Ascending aorta (tissue), 2 donors: Measurements from ENCODE around the gene SNX30. TPM values are rescaled to one million over a fixed set of nuclear protein-coding genes. Genes with fewer than 3 reads are reported as not detected.

Experiments used
- DNase-seq, 2 donors: peaks; one replicate each; pipeline ENCODE4 v3.0.0-alpha.2; 2019; ENCODE audit warnings: low spot score in 2 of 2
- H3K27ac ChIP-seq, 2 donors: fragments of 200-600 bp; sonication (generic); one replicate each; pipeline ENCODE4 v1.5.1; 2016 to 2017; ENCODE audit warnings: mild to moderate bottlenecking in 1 of 2
- H3K27me3 ChIP-seq: fragments of 200-600 bp; sonication (generic); one replicate; pipeline ENCODE4 v1.5.1; 2017
- H3K36me3 ChIP-seq, 2 donors: fragments of 200-600 bp; sonication (generic); one replicate each; pipeline ENCODE4 v1.5.1; 2016
- H3K4me1 ChIP-seq, 2 donors: fragments of 200-600 bp; sonication (generic); one replicate each; pipeline ENCODE4 v1.5.1; 2016 to 2017; ENCODE audit warnings: mild to moderate bottlenecking in 1 of 2
- H3K4me3 ChIP-seq, 2 donors: fragments of 200-600 bp; sonication (generic); one replicate each; pipeline ENCODE4 v1.5.1; 2016 to 2017; ENCODE audit warnings: mild to moderate bottlenecking in 1 of 2
- H3K9me3 ChIP-seq, 2 donors: fragments of 200-600 bp; sonication (generic); one replicate each; pipeline ENCODE4 v1.5.1; 2016
- intact Hi-C: fragments of 100-400 bp; cut with DNase I; formaldehyde crosslinking; loops from one replicate; pipeline ENCODE4 v1.15.1; 2023
- total RNA-seq: library from RNA; depleted of rRNA; stranded (reverse); fragments of >200 nt; gene quantifications from one replicate; pipeline ENCODE4 v1.1.0, GENCODE V29; 2016
- TF ChIP-seq, protein P1 (sequence below), 3 experiments: fragments of 200-600 bp in 2 of 3; fragments of 450-650 bp in 1 of 3; sonication (generic) in 2 of 3; IDR thresholded peaks; one replicate each; pipeline ENCODE4 v1.5.1; 2016 to 2019; ENCODE audit warnings: antibody characterized with exemption in 3 of 3, mild to moderate bottlenecking in 1 of 3, moderate library complexity in 1 of 3

The SNX30 gene
- total RNA-seq, 1 donor from 2014 or later: 4.7 TPM

DNA sequence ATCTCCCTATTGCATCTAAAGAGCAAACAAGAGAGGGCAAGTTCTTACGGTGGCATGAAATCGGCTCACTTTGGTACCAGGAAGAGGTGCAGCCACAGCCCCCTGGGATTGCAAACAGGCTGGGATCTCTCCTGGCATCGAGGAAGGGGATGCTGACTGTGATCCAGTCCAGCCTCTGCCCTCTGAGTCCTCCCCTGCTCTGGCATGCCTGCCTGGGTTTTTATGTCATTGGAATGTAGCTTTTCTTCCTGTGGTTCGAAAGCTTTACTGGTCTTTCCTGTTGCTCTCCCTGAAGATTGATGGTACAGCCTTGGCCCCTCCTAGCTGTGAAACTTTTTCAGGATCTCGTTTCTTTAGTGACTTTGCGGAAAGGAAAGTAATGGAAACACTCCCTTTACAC is 133.5 kb downstream of the SNX30 start:
- peaks cover 0 to 6% of the 10 kb centered on the region in 2 donors for H3K36me3 ChIP-seq
- no peak overlapping the region for H3K27ac ChIP-seq
- H3K4me1 ChIP-seq: no peaks in the 10 kb centered on the region
- H3K27me3 ChIP-seq: no peaks in the 10 kb centered on the region
- DNase-seq: no peak
- no peak overlapping the region for H3K4me3 ChIP-seq
- no peaks in the 10 kb centered on the region for H3K9me3 ChIP-seq
- TF ChIP-seq, protein P1, sequence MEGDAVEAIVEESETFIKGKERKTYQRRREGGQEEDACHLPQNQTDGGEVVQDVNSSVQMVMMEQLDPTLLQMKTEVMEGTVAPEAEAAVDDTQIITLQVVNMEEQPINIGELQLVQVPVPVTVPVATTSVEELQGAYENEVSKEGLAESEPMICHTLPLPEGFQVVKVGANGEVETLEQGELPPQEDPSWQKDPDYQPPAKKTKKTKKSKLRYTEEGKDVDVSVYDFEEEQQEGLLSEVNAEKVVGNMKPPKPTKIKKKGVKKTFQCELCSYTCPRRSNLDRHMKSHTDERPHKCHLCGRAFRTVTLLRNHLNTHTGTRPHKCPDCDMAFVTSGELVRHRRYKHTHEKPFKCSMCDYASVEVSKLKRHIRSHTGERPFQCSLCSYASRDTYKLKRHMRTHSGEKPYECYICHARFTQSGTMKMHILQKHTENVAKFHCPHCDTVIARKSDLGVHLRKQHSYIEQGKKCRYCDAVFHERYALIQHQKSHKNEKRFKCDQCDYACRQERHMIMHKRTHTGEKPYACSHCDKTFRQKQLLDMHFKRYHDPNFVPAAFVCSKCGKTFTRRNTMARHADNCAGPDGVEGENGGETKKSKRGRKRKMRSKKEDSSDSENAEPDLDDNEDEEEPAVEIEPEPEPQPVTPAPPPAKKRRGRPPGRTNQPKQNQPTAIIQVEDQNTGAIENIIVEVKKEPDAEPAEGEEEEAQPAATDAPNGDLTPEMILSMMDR (IDR thresholded peaks at IDR 0.05): no peak
- intact Hi-C loops: no loop called here

DNA sequence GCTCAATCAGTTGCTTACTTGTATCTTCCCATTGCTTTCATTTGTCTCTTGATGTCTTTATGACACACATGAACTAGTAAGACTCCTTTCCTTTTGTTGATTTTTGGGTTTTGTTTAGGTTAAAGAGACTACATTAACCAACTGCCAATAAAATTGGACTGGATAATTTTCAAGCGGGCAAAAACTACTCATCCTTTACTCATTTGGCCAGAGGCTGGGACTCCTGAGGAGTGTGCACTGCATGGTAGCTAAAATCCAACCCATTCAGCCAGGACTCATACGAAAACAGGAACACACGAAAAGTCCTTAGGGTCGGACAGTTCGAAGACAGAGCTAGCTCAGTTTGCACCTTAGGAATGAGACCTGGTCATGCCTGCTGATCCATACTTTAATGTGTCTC is 134.2 kb downstream of the SNX30 start:
- TF ChIP-seq, protein P1 (IDR thresholded peaks at IDR 0.05): no peak
- Histone ChIP-seq H3K36me3 (peaks cover 0 to 6% of the 10 kb centered on the region in 2 donors), H3K27ac (no peak overlapping the region), H3K27me3 (no peaks in the 10 kb centered on the region), H3K4me3 (no peak overlapping the region), H3K4me1 (no peaks in the 10 kb centered on the region), H3K9me3 (no peaks in the 10 kb centered on the region)
- DNase-seq: no peak
- intact Hi-C loops: no loop called here

DNA sequence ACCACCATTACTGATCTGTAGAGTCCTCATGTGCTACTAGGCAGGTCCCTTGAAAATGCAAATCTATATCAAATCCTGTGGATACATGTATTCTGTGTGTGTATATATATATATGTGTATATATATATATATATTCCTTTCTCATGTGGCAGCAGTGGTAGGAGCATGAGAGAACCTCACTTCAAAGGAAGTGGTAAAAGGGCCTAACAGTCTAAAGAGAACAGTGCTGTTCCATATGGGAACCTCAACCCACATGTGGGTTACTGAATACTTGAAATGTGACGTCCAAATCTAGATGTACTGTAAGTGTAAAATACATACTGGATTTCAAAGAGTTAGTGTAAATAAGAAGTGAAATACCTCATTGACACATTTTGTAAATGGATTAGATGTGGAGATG is 134.8 kb downstream of the SNX30 start:
- no peaks in the 10 kb centered on the region for H3K9me3 ChIP-seq
- no peaks in the 10 kb centered on the region for H3K27me3 ChIP-seq
- H3K4me1 ChIP-seq: no peaks in the 10 kb centered on the region
- DNase-seq: no peak
- intact Hi-C loops: no loop called here
- TF ChIP-seq, protein P1 (IDR thresholded peaks at IDR 0.05): no peak
- H3K4me3 ChIP-seq: no peak overlapping the region
- peaks cover 0 to 6% of the 10 kb centered on the region in 2 donors for H3K36me3 ChIP-seq
- H3K27ac ChIP-seq: no peak overlapping the region

DNA sequence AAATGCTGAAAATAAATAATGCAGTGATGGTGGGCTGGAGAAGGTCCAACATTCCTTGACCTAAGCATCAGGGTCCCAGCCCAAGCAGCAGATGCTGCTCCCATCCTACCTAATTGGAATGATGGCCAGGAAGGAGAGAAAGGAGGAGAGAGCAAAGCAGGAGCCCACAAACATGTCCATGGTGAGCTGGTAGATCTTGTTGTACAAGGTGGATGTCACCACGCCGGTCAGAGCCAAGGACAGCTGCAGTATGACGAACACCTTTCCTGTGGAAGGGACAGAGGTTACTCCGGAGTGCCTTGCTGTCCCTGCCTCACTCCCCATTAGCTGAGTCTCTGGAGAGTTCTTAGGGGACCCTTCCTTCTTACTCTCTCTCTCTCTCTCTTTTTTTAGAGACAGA is 135.8 kb downstream of the SNX30 start:
- intact Hi-C loops: no loop called here
- no peak overlapping the region for H3K4me3 ChIP-seq
- no peaks in the 10 kb centered on the region for H3K9me3 ChIP-seq
- no peaks in the 10 kb centered on the region for H3K27me3 ChIP-seq
- no peak overlapping the region for H3K27ac ChIP-seq
- no peak for DNase-seq
- TF ChIP-seq, protein P1 (IDR thresholded peaks at IDR 0.05): no peak
- peaks cover 0 to 1% of the 10 kb centered on the region in 2 donors for H3K36me3 ChIP-seq
- no peaks in the 10 kb centered on the region for H3K4me1 ChIP-seq

DNA sequence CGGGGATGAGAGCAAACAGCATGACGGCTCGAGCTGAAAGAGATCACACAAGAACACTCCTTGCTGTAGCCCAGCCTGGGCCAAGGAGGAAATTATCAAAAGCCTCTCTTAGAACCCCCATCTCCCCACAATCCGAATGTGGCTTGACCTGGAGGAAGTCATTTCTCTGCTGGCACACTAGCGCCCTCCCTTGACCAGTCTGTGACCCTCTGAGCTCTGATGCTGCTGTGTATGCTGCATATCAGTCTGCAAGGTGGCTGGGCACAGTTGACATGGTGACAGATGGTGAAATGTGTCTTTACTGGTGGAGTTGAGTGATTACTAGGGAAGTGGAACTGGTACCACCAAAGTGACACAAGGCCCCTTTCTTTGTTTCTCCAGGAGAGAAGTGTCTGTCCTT is 136.8 kb downstream of the SNX30 start:
- H3K27me3 ChIP-seq: no peaks in the 10 kb centered on the region
- no peaks in the 10 kb centered on the region for H3K4me1 ChIP-seq
- H3K9me3 ChIP-seq: no peaks in the 10 kb centered on the region
- no peaks in the 10 kb centered on the region for H3K36me3 ChIP-seq
- TF ChIP-seq, protein P1 (IDR thresholded peaks at IDR 0.05): peak in 1 of 3 experiments; percentile 9
- DNase-seq: peak in 1 of 2 donors; percentile 67
- intact Hi-C loops: no loop called here
- no peak overlapping the region for H3K4me3 ChIP-seq
- H3K27ac ChIP-seq: no peak overlapping the region
